H1 (cell line): ENCODE data around the gene TTC22. TPM values are rescaled to one million over a fixed set of nuclear protein-coding genes. Genes with fewer than 3 reads are reported as not detected.
A peak's percentile ranks its signal among the peaks of the same experiment; 100 is the strongest.

Experiments
- CTCF ChIA-PET: fragments of 300-600 bp; sonication (Branson Sonifier 250); formaldehyde crosslinking; loops from one replicate; lab custom pipeline; 2021; ENCODE audit not compliant: partially characterized antibody; lab: Charles Lee
- POLR2A ChIA-PET: fragments of 300-600 bp; sonication (Branson Sonifier 250); formaldehyde crosslinking; loops from one replicate; lab custom pipeline; 2021; ENCODE audit warnings: inconsistent platforms; ENCODE audit not compliant: partially characterized antibody; lab: Charles Lee
- DNase-seq, 2 experiments: peaks; one replicate each; pipeline versions ENCODE4 v3.0.0 to v3.0.0-alpha.2; 2010 to 2022; ENCODE audit warnings: low spot score in 2 of 2, low read depth in 1 of 2, mixed read lengths in 1 of 2
- FAIRE-seq: peaks from 2 replicates; lab custom pipeline; 2011; peaks lifted over from hg19 to GRCh38; lab: Jason Lieb, UNC
- H2AFZ ChIP-seq: 2 replicates; pipeline ENCODE4 v1.8.1; 2012; ENCODE audit warnings: low read length, inconsistent platforms
- H2AK5ac ChIP-seq: 2 replicates; pipeline ENCODE4 v1.6.1; 2013; ENCODE audit warnings: low read depth, low read length
- H2BK120ac ChIP-seq: replicated peaks from 2 replicates; pipeline ENCODE3; 2013; ENCODE audit warnings: low read depth, low read length, inconsistent platforms
- H2BK12ac ChIP-seq: 2 replicates; pipeline ENCODE4 v1.6.1; 2013; ENCODE audit warnings: low read depth, low read length
- H2BK15ac ChIP-seq: 2 replicates; pipeline ENCODE4 v1.6.1; 2013; ENCODE audit warnings: low read length
- H2BK20ac ChIP-seq: 2 replicates; pipeline ENCODE4 v1.6.1; 2013; ENCODE audit warnings: low read length
- H2BK5ac ChIP-seq: 2 replicates; pipeline ENCODE4 v1.6.1; 2013; ENCODE audit warnings: low read depth, low read length
- H3K14ac ChIP-seq: 2 replicates; pipeline ENCODE4 v1.6.1; 2013; ENCODE audit warnings: inconsistent platforms; ENCODE audit not compliant: insufficient read length
- H3K18ac ChIP-seq: 2 replicates; pipeline ENCODE4 v1.6.1; 2013; ENCODE audit warnings: low read length; ENCODE audit errors: extremely low read depth
- H3K23ac ChIP-seq: 2 replicates; pipeline ENCODE4 v1.6.1; 2013; ENCODE audit warnings: inconsistent platforms; ENCODE audit not compliant: insufficient read length
- H3K23me2 ChIP-seq: 2 replicates; pipeline ENCODE4 v1.6.1; 2013; ENCODE audit warnings: low read depth, low read length
- H3K27ac ChIP-seq: 2 replicates; pipeline ENCODE4 v1.6.1; 2011; ENCODE audit warnings: low read depth, low read length, inconsistent platforms
- H3K27me3 ChIP-seq, 4 experiments: replicated peaks in 1 of 4; 1 replicate in 1 of 4; 2 replicates in 3 of 4; pipeline versions ENCODE4 v1.6.1 to v1.8.1; 2011 to 2013; ENCODE audit warnings: low read length in 3 of 4, mild to moderate bottlenecking in 3 of 4, inconsistent platforms in 2 of 4, mixed read lengths in 2 of 4, moderate library complexity in 1 of 4; ENCODE audit not compliant: control insufficient read depth in 3 of 4, insufficient read depth in 3 of 4; ENCODE audit errors: extremely low read depth in 1 of 4
- H3K36me3 ChIP-seq, 4 experiments: 2 replicates each; pipeline versions ENCODE4 v1.6.1 to v1.8.1; 2011 to 2013; ENCODE audit warnings: mild to moderate bottlenecking in 4 of 4, low read length in 3 of 4, moderate library complexity in 2 of 4, control low read depth in 1 of 4, inconsistent platforms in 1 of 4; ENCODE audit not compliant: insufficient read depth in 4 of 4, control insufficient read depth in 2 of 4
- H3K4ac ChIP-seq: replicated peaks from 2 replicates; pipeline ENCODE3; 2013; ENCODE audit warnings: low read length, low read depth, mixed read lengths, inconsistent platforms; ENCODE audit not compliant: insufficient read length
- H3K4me1 ChIP-seq, 4 experiments: replicated peaks in 1 of 4; 1 replicate in 1 of 4; 2 replicates in 3 of 4; pipeline versions ENCODE4 v1.6.1 to v1.8.1; 2011 to 2013; ENCODE audit warnings: low read length in 3 of 4, inconsistent platforms in 2 of 4, mixed read lengths in 1 of 4; ENCODE audit not compliant: insufficient read depth in 4 of 4, control insufficient read depth in 3 of 4
- H3K4me2 ChIP-seq, 2 experiments: 2 replicates each; pipeline versions ENCODE4 v1.6.1 to v1.8.1; 2011 to 2013; ENCODE audit warnings: low read depth in 2 of 2, low read length in 2 of 2, control low read depth in 1 of 2, inconsistent platforms in 1 of 2, mild to moderate bottlenecking in 1 of 2; ENCODE audit not compliant: insufficient read depth in 1 of 2
- H3K4me3 ChIP-seq, 4 experiments: fragments of 200-600, 300-600 bp in 1 of 4; sonication (generic), shearing (Covaris generic), sonication (Bioruptor Twin) in 1 of 4; 2 replicates each; pipeline versions ENCODE4 v1.5.1 to v1.8.1; 2011 to 2016; ENCODE audit warnings: low read length in 4 of 4, low read depth in 3 of 4, control low read depth in 2 of 4, inconsistent platforms in 2 of 4, mild to moderate bottlenecking in 2 of 4, mixed read lengths in 1 of 4, moderate library complexity in 1 of 4; ENCODE audit not compliant: insufficient read depth in 2 of 4; ENCODE audit errors: extremely low read depth in 1 of 4
- H3K56ac ChIP-seq: replicated peaks from 2 replicates; pipeline ENCODE3; 2013; ENCODE audit warnings: low read depth, mild to moderate bottlenecking, mixed read lengths, low read length, inconsistent platforms; ENCODE audit not compliant: insufficient read length
- H3K79me1 ChIP-seq: 2 replicates; pipeline ENCODE4 v1.6.1; 2013; ENCODE audit warnings: low read depth, low read length, control low read depth
- H3K79me2 ChIP-seq, 2 experiments: 2 replicates each; pipeline versions ENCODE4 v1.6.1 to v1.8.1; 2012 to 2013; ENCODE audit warnings: low read length in 2 of 2, mild to moderate bottlenecking in 2 of 2, inconsistent platforms in 1 of 2; ENCODE audit not compliant: insufficient read depth in 2 of 2, control insufficient read depth in 1 of 2
- H3K9ac ChIP-seq, 4 experiments: replicated peaks in 1 of 4; 1 replicate in 1 of 4; 2 replicates in 3 of 4; pipeline versions ENCODE4 v1.6.1 to v1.8.1; 2011 to 2013; ENCODE audit warnings: low read depth in 3 of 4, low read length in 3 of 4, control low read depth in 2 of 4, mild to moderate bottlenecking in 2 of 4, moderate library complexity in 2 of 4, inconsistent platforms in 1 of 4; ENCODE audit errors: extremely low read depth in 1 of 4
- H3K9me3 ChIP-seq, 2 experiments: 2 replicates each; pipeline versions ENCODE4 v1.6.1 to v1.8.1; 2012 to 2013; ENCODE audit warnings: mild to moderate bottlenecking in 2 of 2, moderate library complexity in 2 of 2, control low read depth in 1 of 2, inconsistent platforms in 1 of 2, low read depth in 1 of 2, low read length in 1 of 2, mixed read lengths in 1 of 2; ENCODE audit not compliant: insufficient read depth in 2 of 2
- H4K20me1 ChIP-seq, 2 experiments: replicated peaks in 1 of 2; 2 replicates each; pipeline versions ENCODE3 to v1.8.1; 2011 to 2013; ENCODE audit warnings: inconsistent platforms in 2 of 2, low read length in 2 of 2, mild to moderate bottlenecking in 1 of 2; ENCODE audit not compliant: insufficient read depth in 2 of 2, control insufficient read depth in 1 of 2
- H4K5ac ChIP-seq: 2 replicates; pipeline ENCODE4 v1.6.1; 2013; ENCODE audit warnings: low read length, low read depth, mixed read lengths, inconsistent platforms; ENCODE audit not compliant: insufficient read length
- H4K8ac ChIP-seq: 2 replicates; pipeline ENCODE4 v1.8.0; 2013; ENCODE audit warnings: mild to moderate bottlenecking, moderate library complexity, low read length, inconsistent platforms; ENCODE audit not compliant: insufficient read depth; ENCODE audit errors: extremely low read depth
- H4K91ac ChIP-seq: replicated peaks from 2 replicates; pipeline ENCODE3; 2013; ENCODE audit warnings: low read length, mixed read lengths, inconsistent platforms; ENCODE audit not compliant: insufficient read length
- CBX8 ChIP-seq: fragments of 300-800, 300-1000 bp; sonication (generic); IDR thresholded peaks from 2 replicates; pipeline ENCODE4 v1.7.1; 2016; ENCODE audit warnings: low read depth, low read length, borderline replicate concordance
- CHD1 ChIP-seq: IDR thresholded peaks from 2 replicates; pipeline ENCODE4 v1.6.1; 2012; ENCODE audit warnings: low read depth, low read length, improper control_type of control experiment
- CREB1 ChIP-seq: IDR thresholded peaks from 2 replicates; pipeline ENCODE4 v1.6.1; 2012; ENCODE audit warnings: inconsistent platforms
- EGR1 ChIP-seq: IDR thresholded peaks from 2 replicates; pipeline ENCODE4 v1.6.1; 2011; ENCODE audit warnings: low read depth, low read length, borderline replicate concordance
- HDAC2 ChIP-seq, 2 experiments: fragments of 300-600 bp in 1 of 2; sonication (generic) in 1 of 2; IDR thresholded peaks; 2 replicates each; pipeline ENCODE4 v1.6.1; 2011 to 2012; ENCODE audit warnings: low read depth in 2 of 2, low read length in 2 of 2, mild to moderate bottlenecking in 2 of 2, moderate library complexity in 2 of 2, borderline replicate concordance in 1 of 2, inconsistent platforms in 1 of 2
- HDAC6 ChIP-seq: IDR thresholded peaks from one replicate; pipeline ENCODE4 v1.7.1; 2012; ENCODE audit warnings: low read depth, mild to moderate bottlenecking, inconsistent platforms, low read length, moderate library complexity
- KDM4A ChIP-seq: IDR thresholded peaks from one replicate; pipeline ENCODE4 v1.7.1; 2012; ENCODE audit warnings: low read depth, mild to moderate bottlenecking, moderate library complexity, low read length, inconsistent platforms; ENCODE audit not compliant: severe bottlenecking
- RAD21 ChIP-seq, 2 experiments: IDR thresholded peaks in 1 of 2; conservative IDR thresholded peaks in 1 of 2; 2 replicates each; pipeline ENCODE4 v1.6.1; 2011; ENCODE audit warnings: low read depth in 2 of 2, low read length in 2 of 2, improper control_type of control experiment in 1 of 2, inconsistent platforms in 1 of 2, mild to moderate bottlenecking in 1 of 2, moderate library complexity in 1 of 2
- TAF7 ChIP-seq: optimal IDR thresholded peaks from 2 replicates; pipeline ENCODE3; 2011; ENCODE audit warnings: low read depth, mild to moderate bottlenecking, inconsistent platforms, low read length, moderate library complexity, borderline replicate concordance
- WGBS, 2 experiments: shearing (Covaris generic) in 1 of 2; methylation state at CpG; one replicate each; pipeline versions ENCODE4 v1.1.6 to v1.1.7; 2013 to 2015; ENCODE audit warnings: low lambda C conversion rate in 2 of 2, mixed read lengths in 2 of 2, inconsistent platforms in 1 of 2, low coverage in 1 of 2, missing lambda C conversion rate in 1 of 2; ENCODE audit not compliant: insufficient replicate concordance in 2 of 2, insufficient coverage in 1 of 2, insufficient read length in 1 of 2; ENCODE audit errors: extremely low coverage in 1 of 2, missing lambda C conversion rate in 1 of 2; 5-methylcytosine and 5-hydroxymethylcytosine counted together
- polyA plus RNA-seq, 7 experiments: library from polyadenylated mRNA; depleted of rRNA in 3 of 7; stranded (reverse) in 5 of 7; unstranded in 2 of 7; fragments of >200 nt in 5 of 7; fragments of 200-250 nt in 2 of 7; gene quantifications; 1 replicate in 5 of 7; 2 replicates in 1 of 7; 4 replicates in 1 of 7; pipeline versions ENCODE4 v1.2.1 to v1.2.3, GENCODE V29; 2011 to 2013; ENCODE audit warnings: missing spikeins in 2 of 7, mixed read lengths in 2 of 7
- total RNA-seq: library from RNA; stranded (reverse); fragmentation: NEBNext Ultra II Directional; extraction: Animal tissue kit (Norgen Biotek cat#: 25700); gene quantifications from 2 replicates; pipeline ENCODE4 v1.2.1, GENCODE V29; 2021
- TF ChIP-seq, protein P1 (sequence below): IDR thresholded peaks from 2 replicates; pipeline ENCODE4 v1.6.1; 2012; ENCODE audit warnings: low read length, inconsistent platforms
- TF ChIP-seq, protein P2 (sequence below): IDR thresholded peaks from 2 replicates; pipeline ENCODE4 v1.6.1; 2012; ENCODE audit warnings: inconsistent platforms

TTC22 gene
- total and polyA plus RNA-seq, 2 of the 8 experiments (the other 6 are each of a cell fraction or from before 2014, with no cell fraction given) = 1.00 to 1.6 TPM

DNA sequence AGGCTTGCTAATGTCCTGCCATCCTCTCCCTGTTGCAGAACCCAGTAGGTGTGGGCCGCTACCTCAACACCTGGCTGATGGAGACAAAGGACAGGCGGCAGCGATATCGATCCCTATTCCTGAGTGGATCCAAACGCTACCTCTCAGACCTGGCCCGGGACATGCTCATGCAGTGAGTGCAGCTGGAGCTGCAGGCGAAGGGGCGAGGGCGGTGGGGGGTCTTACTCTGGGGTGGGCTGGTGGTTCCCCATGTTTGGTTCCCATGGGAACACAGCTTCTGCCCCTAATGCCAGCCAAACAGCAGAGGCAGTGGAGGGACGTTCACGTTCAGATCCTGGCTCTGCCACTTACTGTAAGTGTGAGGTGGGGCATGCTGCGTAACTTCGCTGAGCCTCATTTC lies 15.8 kb upstream of the TTC22 start:
- POLR2A ChIA-PET = no interaction called here
- TF ChIP-seq CREB1 (no peak), CHD1 (no peak), HDAC6 (no peak), HDAC2 (IDR thresholded peaks at IDR 0.05; ENCODE audit: borderline replicate concordance in 1 of 2, low read depth in 2 of 2, low read length in 2 of 2) (no peak), EGR1 (no peak), KDM4A (no peak), TAF7 (no peak), RAD21 (IDR thresholded peaks at IDR 0.05 in 1 of 2, conservative IDR thresholded peaks at IDR 0.05 in 1 of 2; ENCODE audit: low read depth in 2 of 2, low read length in 2 of 2) (no peak), CBX8 (no peak)
- TF ChIP-seq, protein P1, sequence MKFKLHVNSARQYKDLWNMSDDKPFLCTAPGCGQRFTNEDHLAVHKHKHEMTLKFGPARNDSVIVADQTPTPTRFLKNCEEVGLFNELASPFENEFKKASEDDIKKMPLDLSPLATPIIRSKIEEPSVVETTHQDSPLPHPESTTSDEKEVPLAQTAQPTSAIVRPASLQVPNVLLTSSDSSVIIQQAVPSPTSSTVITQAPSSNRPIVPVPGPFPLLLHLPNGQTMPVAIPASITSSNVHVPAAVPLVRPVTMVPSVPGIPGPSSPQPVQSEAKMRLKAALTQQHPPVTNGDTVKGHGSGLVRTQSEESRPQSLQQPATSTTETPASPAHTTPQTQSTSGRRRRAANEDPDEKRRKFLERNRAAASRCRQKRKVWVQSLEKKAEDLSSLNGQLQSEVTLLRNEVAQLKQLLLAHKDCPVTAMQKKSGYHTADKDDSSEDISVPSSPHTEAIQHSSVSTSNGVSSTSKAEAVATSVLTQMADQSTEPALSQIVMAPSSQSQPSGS = no peak
- TF ChIP-seq, protein P2, sequence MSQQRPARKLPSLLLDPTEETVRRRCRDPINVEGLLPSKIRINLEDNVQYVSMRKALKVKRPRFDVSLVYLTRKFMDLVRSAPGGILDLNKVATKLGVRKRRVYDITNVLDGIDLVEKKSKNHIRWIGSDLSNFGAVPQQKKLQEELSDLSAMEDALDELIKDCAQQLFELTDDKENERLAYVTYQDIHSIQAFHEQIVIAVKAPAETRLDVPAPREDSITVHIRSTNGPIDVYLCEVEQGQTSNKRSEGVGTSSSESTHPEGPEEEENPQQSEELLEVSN = no peak

More for the DNA sequence above, 15.8 kb upstream of the TTC22 start:
- Histone ChIP-seq H2BK12ac (peak overlapping the region; percentile 60; the same call in 1 of the 2 replicates), H3K14ac (no peak overlapping the region), H2AK5ac (no peak overlapping the region), H3K4me1 (peaks cover 4 to 30% (median 17%) of the 10 kb centered on the region in 4 experiments), H3K4ac (peak overlapping the region; percentile 72), H3K23ac (no peak overlapping the region), H3K56ac (no peak overlapping the region), H2BK120ac (no peak overlapping the region), H3K27me3 (no peaks in the 10 kb centered on the region; a peak in 2 of 7 replicates), H4K8ac (no peak overlapping the region), H2AFZ (no peak overlapping the region), H3K23me2 (no peaks in the 10 kb centered on the region; the same call in 1 of the 2 replicates), H4K91ac (peak overlapping the region; percentile 64), H3K79me2 (no peaks in the 10 kb centered on the region), H3K4me3 (no peak overlapping the region), H3K9me3 (no peaks in the 10 kb centered on the region), H4K20me1 (no peaks in the 10 kb centered on the region), H3K9ac (no peak overlapping the region), H2BK15ac (peak overlapping the region; percentile 72; the same call in 1 of the 2 replicates), H3K27ac (no peak overlapping the region), H3K79me1 (no peaks in the 10 kb centered on the region), H3K4me2 (no peak overlapping the region), H3K18ac (no peak overlapping the region; the same call in 1 of the 2 replicates), H2BK20ac (no peak overlapping the region), H4K5ac (no peak overlapping the region), H3K36me3 (no peaks in the 10 kb centered on the region), H2BK5ac (no peak overlapping the region)
- 93% methylated on average over 13 of the region's 13 CpGs; no CpG with 5 or more reads in 1 of the 2 experiments for WGBS, 2 experiments
- CTCF ChIA-PET = interaction anchor here (1.1 to 1.2 kb wide), 2 partner anchors 10 to 117 kb away, joined by 3 read pairs; no protein-coding TSS in a partner anchor
- DNase-seq = peak in 1 of 2 experiments; percentile 24
- no peak for FAIRE-seq
